ENCODE data around the gene ATXN7L1.

The ATXN7L1 gene

GRCh38 chr7:105741982-105742381 lies 134.4 kb downstream of the ATXN7L1 start:
- CTCF ChIA-PET, result interaction anchor here (0.6 kb wide), 1 partner anchor 57 kb away, joined by 3 read pairs; no protein-coding TSS in a partner anchor
- TF ChIP-seq ELF4 (IDR thresholded peaks at IDR 0.05) (no peak), FOXK2 (IDR thresholded peaks at IDR 0.05) (no peak), ARNT (IDR thresholded peaks at IDR 0.05) (no peak), FOXM1 (IDR thresholded peaks at IDR 0.05; ENCODE audit: borderline replicate concordance) (no peak), LEF1 (IDR thresholded peaks at IDR 0.05; ENCODE audit: borderline replicate concordance) (no peak), L3MBTL2 (conservative IDR thresholded peaks at IDR 0.05) (no peak), BHLHE40 (IDR thresholded peaks at IDR 0.05; ENCODE audit: borderline replicate concordance) (no peak), SUZ12 (IDR thresholded peaks at IDR 0.05) (no peak), FOXA1 (IDR thresholded peaks at IDR 0.05) (no peak), TARDBP (IDR thresholded peaks at IDR 0.05) (no peak), PKNOX1 (IDR thresholded peaks at IDR 0.05) (no peak), SP1 (IDR thresholded peaks at IDR 0.05) (no peak), CTBP1 (IDR thresholded peaks at IDR 0.05; ENCODE audit: borderline replicate concordance) (no peak), ZNF384 (IDR thresholded peaks at IDR 0.05) (no peak), HDGF (IDR thresholded peaks at IDR 0.05; ENCODE audit: borderline replicate concordance) (no peak), NFRKB (IDR thresholded peaks at IDR 0.05) (no peak)
- no peak for DNase-seq (ENCODE audit: extremely low spot score)
- POLR2A ChIA-PET, result no interaction called here

- no peak for TF ChIP-seq SUZ12 (IDR thresholded peaks at IDR 0.05)
- TF ChIP-seq SP1 (IDR thresholded peaks at IDR 0.05), result no peak
- TF ChIP-seq TARDBP (IDR thresholded peaks at IDR 0.05), result no peak
- TF ChIP-seq ZNF384 (IDR thresholded peaks at IDR 0.05), result no peak
- no peak for TF ChIP-seq FOXK2 (IDR thresholded peaks at IDR 0.05)
- no peak for TF ChIP-seq BHLHE40 (IDR thresholded peaks at IDR 0.05; ENCODE audit: borderline replicate concordance)
- no peak for TF ChIP-seq HDGF (IDR thresholded peaks at IDR 0.05; ENCODE audit: borderline replicate concordance)
- TF ChIP-seq PKNOX1 (IDR thresholded peaks at IDR 0.05), result no peak
- TF ChIP-seq CTBP1 (IDR thresholded peaks at IDR 0.05; ENCODE audit: borderline replicate concordance), result no peak
- TF ChIP-seq FOXA1 (IDR thresholded peaks at IDR 0.05), result no peak
- no peak for DNase-seq (ENCODE audit: extremely low spot score)
- CTCF ChIA-PET, result no interaction called here
- POLR2A ChIA-PET, result no interaction called here
Measured at GRCh38 chr7:105738133-105738532, 138.3 kb downstream of the ATXN7L1 start.

- TF ChIP-seq HDGF (IDR thresholded peaks at IDR 0.05; ENCODE audit: borderline replicate concordance) (no peak), ELF4 (IDR thresholded peaks at IDR 0.05) (no peak), SP1 (IDR thresholded peaks at IDR 0.05) (no peak), CTBP1 (IDR thresholded peaks at IDR 0.05; ENCODE audit: borderline replicate concordance) (no peak), NFRKB (IDR thresholded peaks at IDR 0.05) (no peak), SUZ12 (IDR thresholded peaks at IDR 0.05) (no peak), PKNOX1 (IDR thresholded peaks at IDR 0.05) (no peak), FOXK2 (IDR thresholded peaks at IDR 0.05) (no peak), ARNT (IDR thresholded peaks at IDR 0.05) (no peak)
- CTCF ChIA-PET, result no interaction called here
- POLR2A ChIA-PET, result no interaction called here
- DNase-seq (ENCODE audit: extremely low spot score), result no peak
Measured at GRCh38 chr7:105734233-105734632, 142.2 kb downstream of the ATXN7L1 start.

- DNase-seq (ENCODE audit: extremely low spot score), result no peak
Measured at GRCh38 chr7:105731042-105731441, 145.4 kb downstream of the ATXN7L1 start.

GRCh38 chr7:105728028-105728427 lies 148.4 kb downstream of the ATXN7L1 start:
- TF ChIP-seq L3MBTL2 (conservative IDR thresholded peaks at IDR 0.05) (no peak), TARDBP (IDR thresholded peaks at IDR 0.05) (no peak), PKNOX1 (IDR thresholded peaks at IDR 0.05) (no peak), ELF4 (IDR thresholded peaks at IDR 0.05) (no peak), SP1 (IDR thresholded peaks at IDR 0.05) (no peak), ARNT (IDR thresholded peaks at IDR 0.05) (no peak), BHLHE40 (IDR thresholded peaks at IDR 0.05; ENCODE audit: borderline replicate concordance) (no peak)
- POLR2A ChIA-PET, result no interaction called here
- no peak for DNase-seq (ENCODE audit: extremely low spot score)
- CTCF ChIA-PET, result interaction anchor here (0.7 kb wide), 1 partner anchor 171 kb away, joined by 3 read pairs; no protein-coding TSS in a partner anchor

More at GRCh38 chr7:105731042-105731441, 145.4 kb downstream of the ATXN7L1 start:
- TF ChIP-seq SUZ12 (IDR thresholded peaks at IDR 0.05) (no peak), ARNT (IDR thresholded peaks at IDR 0.05) (no peak), CTBP1 (IDR thresholded peaks at IDR 0.05; ENCODE audit: borderline replicate concordance) (no peak), HDGF (IDR thresholded peaks at IDR 0.05; ENCODE audit: borderline replicate concordance) (no peak), FOXA1 (IDR thresholded peaks at IDR 0.05) (no peak), BHLHE40 (IDR thresholded peaks at IDR 0.05; ENCODE audit: borderline replicate concordance) (no peak), ELF4 (IDR thresholded peaks at IDR 0.05) (no peak), NFRKB (IDR thresholded peaks at IDR 0.05) (no peak), FOXM1 (IDR thresholded peaks at IDR 0.05; ENCODE audit: borderline replicate concordance) (no peak), SP1 (IDR thresholded peaks at IDR 0.05) (no peak), TARDBP (IDR thresholded peaks at IDR 0.05) (no peak), FOXK2 (IDR thresholded peaks at IDR 0.05) (no peak), L3MBTL2 (conservative IDR thresholded peaks at IDR 0.05) (no peak), PKNOX1 (IDR thresholded peaks at IDR 0.05) (no peak), ZNF384 (IDR thresholded peaks at IDR 0.05) (no peak), LEF1 (IDR thresholded peaks at IDR 0.05; ENCODE audit: borderline replicate concordance) (no peak)
- ChIA-PET CTCF (no interaction called here), POLR2A (no interaction called here)

Data from HEK293T (cell line).